GM23338 (cell line): ENCODE results near the gene TOR1AIP2. TPM values are rescaled to one million over a fixed set of nuclear protein-coding genes. Genes with fewer than 3 reads are reported as not detected.

Experiments used
- CREB1 ChIP-seq: fragments of 250-450 bp; sonication (Bioruptor Pico); IDR thresholded peaks from 2 replicates; pipeline ENCODE4 v1.5.0; 2020; ENCODE audit warnings: low read depth, mild to moderate bottlenecking, moderate library complexity
- ETS1 ChIP-seq: IDR thresholded peaks from 2 replicates; pipeline ENCODE4 v1.6.1; 2016; ENCODE audit warnings: antibody characterized with exemption
- EZH2 ChIP-seq: fragments of 200-600 bp; sonication (generic); IDR thresholded peaks from one replicate; pipeline ENCODE4 v1.8.0; 2017; ENCODE audit warnings: antibody characterized with exemption, mild to moderate bottlenecking, low read depth; ENCODE audit not compliant: unreplicated experiment
- EZH2phosphoT487 ChIP-seq: fragments of 200-600 bp; sonication (generic); IDR thresholded peaks from one replicate; pipeline ENCODE4 v1.8.1; 2018; ENCODE audit warnings: antibody characterized with exemption; ENCODE audit not compliant: unreplicated experiment
- ZNF114 ChIP-seq: fragments of 250-450 bp; sonication (Bioruptor Pico); IDR thresholded peaks from 2 replicates; pipeline ENCODE4 v1.5.0; 2020; ENCODE audit warnings: mild to moderate bottlenecking, moderate library complexity
- ZNF462 ChIP-seq: fragments of 250-450 bp; sonication (Bioruptor Pico); IDR thresholded peaks from 2 replicates; pipeline ENCODE4 v1.5.0; 2020; ENCODE audit warnings: mild to moderate bottlenecking, moderate library complexity
- polyA plus RNA-seq: library from polyadenylated mRNA; unstranded; fragments of >200 nt; fragmentation: Nextera tagmentation; extraction: Ambion mirVana; gene quantifications from 2 replicates; pipeline ENCODE4 v1.2.1, GENCODE V29; 2016
- total RNA-seq: library from RNA; depleted of rRNA; stranded (reverse); fragments of >200 nt; shearing (Covaris generic); gene quantifications from 2 replicates; pipeline ENCODE4 v1.2.3, GENCODE V29; 2014

TOR1AIP2 gene
- total and polyA plus RNA-seq, 2 experiments from 2014 or later, result 21.1 to 81.3 TPM

GRCh38 chr1:179883040-179883744, 5.6 kb upstream of the TOR1AIP2 start (continued):
- TF ChIP-seq ZNF462 (CRISPR knock-in tag) (no peak), ETS1 (no peak), ZNF114 (no peak), EZH2phosphoT487 (no peak), EZH2 (no peak), CREB1 (CRISPR knock-in tag) (no peak)
